NK-92 (cell line): Measurements from ENCODE around the gene TMEM250.

Source experiments
- DNase-seq: peaks from one replicate; lab custom pipeline; 2025; ENCODE audit not compliant: unreplicated experiment; lab: John Stamatoyannopoulos, UW

The TMEM250 gene

GRCh38 chr9:136084063-136084944, 34.4 kb downstream of the TMEM250 start:
- DNase-seq: no peak

- no peak for DNase-seq
Measured at GRCh38 chr9:136083558-136084062, 35.1 kb downstream of the TMEM250 start.

GRCh38 chr9:136082496-136083361, 35.9 kb downstream of the TMEM250 start:
- DNase-seq: no peak

- no peak for DNase-seq
Measured at GRCh38 chr9:136081826-136082495, 36.7 kb downstream of the TMEM250 start.

GRCh38 chr9:136081113-136081825, 37.4 kb downstream of the TMEM250 start:
- no peak for DNase-seq

- no peak for DNase-seq
Measured at GRCh38 chr9:136080716-136081112, 38.0 kb downstream of the TMEM250 start.

- DNase-seq: no peak
Measured at GRCh38 chr9:136079916-136080246, 38.8 kb downstream of the TMEM250 start.

- DNase-seq: no peak
Measured at GRCh38 chr9:136079211-136079915, 39.3 kb downstream of the TMEM250 start.

GRCh38 chr9:136078498-136079011, 40.1 kb downstream of the TMEM250 start:
- no peak for DNase-seq

GRCh38 chr9:136078024-136078423, 40.7 kb downstream of the TMEM250 start:
- DNase-seq: no peak

GRCh38 chr9:136077491-136077890, 41.2 kb downstream of the TMEM250 start:
- DNase-seq: no peak

- no peak for DNase-seq
Measured at GRCh38 chr9:136075881-136076678, 42.6 kb downstream of the TMEM250 start.

- DNase-seq: no peak
Measured at GRCh38 chr9:136075134-136075841, 43.4 kb downstream of the TMEM250 start.

- no peak for DNase-seq
Measured at GRCh38 chr9:136074706-136075105, 44.0 kb downstream of the TMEM250 start.
